Esophagus squamous epithelium (tissue), 4 donors: ENCODE data around the gene CYP2W1.

Experiments
- CTCF ChIP-seq, 6 experiments: fragments of 450-650 bp in 4 of 6; fragments of 200-600 bp in 2 of 6; sonication (generic) in 2 of 6; IDR thresholded peaks; one replicate each; pipeline ENCODE4 v1.5.1; 2016 to 2019; ENCODE audit warnings: antibody characterized with exemption in 6 of 6, mild to moderate bottlenecking in 4 of 6, moderate library complexity in 4 of 6
- POLR2A ChIP-seq, 4 donors: fragments of 450-650 bp; IDR thresholded peaks; one replicate each; pipeline ENCODE4 v1.6.1; 2017; ENCODE audit warnings: antibody characterized with exemption in 4 of 4, mild to moderate bottlenecking in 4 of 4, moderate library complexity in 3 of 4

GRCh38 chr7:1022356-1022755, 39.4 kb downstream of the CYP2W1 start:
- TF ChIP-seq POLR2A (IDR thresholded peaks at IDR 0.05) (no peak), CTCF (IDR thresholded peaks at IDR 0.05) (no peak)
